ENCODE results near the gene LDLR.

Gene LDLR

GRCh38 chr19:11047866-11048265, 41.4 kb upstream of the LDLR start:
- no peak for TF ChIP-seq CTCF (conservative IDR thresholded peaks at IDR 0.05; ENCODE audit: low read length)
- DNase-seq (ENCODE audit: low read depth): no peak
- no peak overlapping the region for H3K4me3 ChIP-seq (ENCODE audit: low read length)

- TF ChIP-seq CTCF (conservative IDR thresholded peaks at IDR 0.05; ENCODE audit: low read length): no peak
- no peak for DNase-seq (ENCODE audit: low read depth)
- no peak overlapping the region for H3K4me3 ChIP-seq (ENCODE audit: low read length)
These were observed 38.7 kb upstream of the LDLR start for GRCh38 chr19:11050323-11051114.

- no peak overlapping the region for H3K4me3 ChIP-seq (ENCODE audit: low read length)
- TF ChIP-seq CTCF (conservative IDR thresholded peaks at IDR 0.05; ENCODE audit: low read length): no peak
- no peak for DNase-seq (ENCODE audit: low read depth)
These were observed 35.5 kb upstream of the LDLR start for GRCh38 chr19:11053817-11054195.

GRCh38 chr19:11054200-11054599, 35.1 kb upstream of the LDLR start:
- TF ChIP-seq CTCF (conservative IDR thresholded peaks at IDR 0.05; ENCODE audit: low read length): no peak
- no peak overlapping the region for H3K4me3 ChIP-seq (ENCODE audit: low read length)
- DNase-seq (ENCODE audit: low read depth): no peak

- H3K4me3 ChIP-seq (ENCODE audit: low read length): no peak overlapping the region
- no peak for TF ChIP-seq CTCF (conservative IDR thresholded peaks at IDR 0.05; ENCODE audit: low read length)
These were observed 34.6 kb upstream of the LDLR start for GRCh38 chr19:11054628-11055027.

GRCh38 chr19:11058246-11059030, 30.8 kb upstream of the LDLR start:
- TF ChIP-seq CTCF (conservative IDR thresholded peaks at IDR 0.05; ENCODE audit: low read length): no peak
- DNase-seq (ENCODE audit: low read depth): no peak
- no peak overlapping the region for H3K4me3 ChIP-seq (ENCODE audit: low read length)

More at GRCh38 chr19:11054628-11055027, 34.6 kb upstream of the LDLR start:
- DNase-seq (ENCODE audit: low read depth): no peak
